Kidney epithelial cell (primary cell): ENCODE results near the gene IL10. TPM values are rescaled to one million over a fixed set of nuclear protein-coding genes. Genes with fewer than 3 reads are reported as not detected.

Experiments
- DNase-seq: peaks from one replicate; pipeline ENCODE4 v3.0.0-alpha.2; 2010; ENCODE audit warnings: low read depth
- H3K27me3 ChIP-seq: 2 replicates; pipeline ENCODE4 v1.6.0; 2011; ENCODE audit warnings: low read length; ENCODE audit not compliant: control insufficient read depth, insufficient read depth
- H3K36me3 ChIP-seq: 2 replicates; pipeline ENCODE4 v1.5.1; 2011; ENCODE audit warnings: low read length; ENCODE audit not compliant: control insufficient read depth, insufficient read depth
- H3K4me3 ChIP-seq: 2 replicates; pipeline ENCODE4 v1.5.1; 2011; ENCODE audit warnings: low read depth, mild to moderate bottlenecking, control low read depth, low read length
- total RNA-seq: library from RNA; depleted of rRNA; stranded (reverse); fragments of >200 nt; gene quantifications from 2 replicates; pipeline ENCODE4 v1.2.3, GENCODE V29; 2015
- TF ChIP-seq, protein P1 (sequence below): IDR thresholded peaks from 2 replicates; pipeline ENCODE4 v1.5.1; 2011; ENCODE audit warnings: mild to moderate bottlenecking, moderate library complexity, low read length, control low read depth, inconsistent platforms; ENCODE audit not compliant: insufficient read depth, poor library complexity, severe bottlenecking

IL10 gene
- total RNA-seq, 1 donor from 2014 or later: not detected

DNA sequence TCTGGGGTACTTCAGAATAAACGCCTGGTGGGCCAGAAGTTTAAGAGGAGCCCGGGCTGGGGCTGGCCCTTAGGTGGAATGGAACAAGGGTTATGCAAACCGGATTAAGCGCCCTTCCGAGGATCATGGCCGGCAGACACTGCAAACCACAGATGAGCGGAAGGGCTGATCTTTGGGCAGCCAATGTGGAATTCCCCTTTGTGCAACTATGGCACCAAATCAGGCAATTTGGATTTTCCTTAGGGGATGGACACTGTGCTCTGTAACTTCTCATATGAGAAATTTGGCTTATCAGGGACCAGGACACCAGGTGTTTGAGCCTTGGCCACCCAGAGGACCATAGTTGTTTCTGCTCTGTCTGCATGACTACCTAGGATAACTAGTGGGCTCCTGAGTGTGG lies 5.7 kb upstream of the IL10 start:
- TF ChIP-seq, protein P1, sequence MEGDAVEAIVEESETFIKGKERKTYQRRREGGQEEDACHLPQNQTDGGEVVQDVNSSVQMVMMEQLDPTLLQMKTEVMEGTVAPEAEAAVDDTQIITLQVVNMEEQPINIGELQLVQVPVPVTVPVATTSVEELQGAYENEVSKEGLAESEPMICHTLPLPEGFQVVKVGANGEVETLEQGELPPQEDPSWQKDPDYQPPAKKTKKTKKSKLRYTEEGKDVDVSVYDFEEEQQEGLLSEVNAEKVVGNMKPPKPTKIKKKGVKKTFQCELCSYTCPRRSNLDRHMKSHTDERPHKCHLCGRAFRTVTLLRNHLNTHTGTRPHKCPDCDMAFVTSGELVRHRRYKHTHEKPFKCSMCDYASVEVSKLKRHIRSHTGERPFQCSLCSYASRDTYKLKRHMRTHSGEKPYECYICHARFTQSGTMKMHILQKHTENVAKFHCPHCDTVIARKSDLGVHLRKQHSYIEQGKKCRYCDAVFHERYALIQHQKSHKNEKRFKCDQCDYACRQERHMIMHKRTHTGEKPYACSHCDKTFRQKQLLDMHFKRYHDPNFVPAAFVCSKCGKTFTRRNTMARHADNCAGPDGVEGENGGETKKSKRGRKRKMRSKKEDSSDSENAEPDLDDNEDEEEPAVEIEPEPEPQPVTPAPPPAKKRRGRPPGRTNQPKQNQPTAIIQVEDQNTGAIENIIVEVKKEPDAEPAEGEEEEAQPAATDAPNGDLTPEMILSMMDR: no peak
- DNase-seq: no peak
- Histone ChIP-seq H3K4me3 (no peak overlapping the region), H3K27me3 (peaks cover 17% of the 10 kb centered on the region), H3K36me3 (no peaks in the 10 kb centered on the region)

DNA sequence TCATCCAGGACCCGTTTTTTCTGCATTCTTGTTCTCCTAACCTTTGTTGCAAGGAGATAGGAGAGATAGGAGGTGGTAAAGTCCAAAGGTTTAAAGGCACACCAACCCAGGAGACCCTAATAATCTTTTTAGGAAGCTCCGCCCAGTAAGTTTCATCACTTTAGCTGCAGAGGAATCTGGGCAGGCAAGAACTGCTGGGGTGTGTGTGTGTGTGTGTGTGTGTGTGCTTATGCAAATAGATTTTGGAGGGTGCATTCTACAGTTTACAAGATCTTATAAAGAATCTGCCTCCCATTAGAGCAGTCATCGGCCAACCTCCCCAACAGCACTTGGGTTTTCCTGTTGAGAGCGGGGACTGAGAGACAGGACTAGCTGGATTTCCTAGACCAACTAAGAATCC lies 3.9 kb upstream of the IL10 start:
- H3K27me3 ChIP-seq: peaks cover 17% of the 10 kb centered on the region
- no peak for DNase-seq
- TF ChIP-seq, protein P1: no peak

GRCh38 chr1:206774093-206774492 lies 1.8 kb upstream of the IL10 start:
- H3K4me3 ChIP-seq: no peak overlapping the region
- peaks cover 17% of the 10 kb centered on the region for H3K27me3 ChIP-seq
- H3K36me3 ChIP-seq: no peaks in the 10 kb centered on the region
- DNase-seq: no peak
- TF ChIP-seq, protein P1: no peak

More for the DNA sequence above, 3.9 kb upstream of the IL10 start:
- no peak overlapping the region for H3K4me3 ChIP-seq
- no peaks in the 10 kb centered on the region for H3K36me3 ChIP-seq

- DNase-seq: no peak
- TF ChIP-seq, protein P1: no peak
- no peaks in the 10 kb centered on the region for H3K36me3 ChIP-seq
- no peak overlapping the region for H3K4me3 ChIP-seq
- peaks cover 9% of the 10 kb centered on the region for H3K27me3 ChIP-seq
Measured at GRCh38 chr1:206771338-206771692, 979 bp downstream of the IL10 start.

GRCh38 chr1:206770531-206771337 lies 1.6 kb downstream of the IL10 start, which contains the start of gene IL19:
IL19 (plus strand) TSS chr1:206770773; CDS start chr1:206836663, 65,890 bp downstream.
- TF ChIP-seq, protein P1: no peak
- no peak within 1 kb of the TSS for H3K4me3 ChIP-seq
- peak; percentile 73 for DNase-seq
- peaks cover 9% of the 10 kb centered on the region for H3K27me3 ChIP-seq
- no peaks in the 10 kb centered on the region for H3K36me3 ChIP-seq
